Astrocyte (in vitro differentiated cells and primary cell): ENCODE measurements around the gene RCN2. TPM values are rescaled to one million over a fixed set of nuclear protein-coding genes. Genes with fewer than 3 reads are reported as not detected.

Source experiments
- DNase-seq: peaks from one replicate; pipeline ENCODE4 v3.0.0-alpha.2; 2010; ENCODE audit warnings: low read depth
- FAIRE-seq: peaks from 2 replicates; lab custom pipeline; 2011; peaks lifted over from hg19 to GRCh38; lab: Jason Lieb, UNC
- H2AFZ ChIP-seq: 2 replicates; pipeline ENCODE4 v1.6.0; 2012; ENCODE audit warnings: low read depth, low read length, inconsistent platforms
- H3K27ac ChIP-seq: 2 replicates; pipeline ENCODE4 v1.5.1; 2011; ENCODE audit warnings: low read depth, low read length, inconsistent platforms
- H3K27me3 ChIP-seq: 2 replicates; pipeline ENCODE4 v1.6.0; 2011; ENCODE audit warnings: low read length, inconsistent platforms; ENCODE audit not compliant: insufficient read depth
- H3K36me3 ChIP-seq: 2 replicates; pipeline ENCODE4 v1.5.1; 2011; ENCODE audit warnings: low read length, inconsistent platforms; ENCODE audit not compliant: insufficient read depth
- H3K4me1 ChIP-seq: 2 replicates; pipeline ENCODE4 v1.5.1; 2011; ENCODE audit warnings: low read length, inconsistent platforms; ENCODE audit not compliant: insufficient read depth
- H3K4me2 ChIP-seq: 2 replicates; pipeline ENCODE4 v1.6.0; 2012; ENCODE audit warnings: low read length, inconsistent platforms
- H3K4me3 ChIP-seq: 2 replicates; pipeline ENCODE4 v1.5.1; 2011; ENCODE audit warnings: low read depth, mild to moderate bottlenecking, low read length, inconsistent platforms; ENCODE audit not compliant: insufficient read depth
- H3K79me2 ChIP-seq: 2 replicates; pipeline ENCODE4 v1.6.0; 2012; ENCODE audit warnings: mild to moderate bottlenecking, low read length, inconsistent platforms; ENCODE audit not compliant: insufficient read depth
- H3K9ac ChIP-seq: 2 replicates; pipeline ENCODE4 v1.6.0; 2012; ENCODE audit warnings: mild to moderate bottlenecking, low read length, inconsistent platforms
- H3K9me3 ChIP-seq: 2 replicates; pipeline ENCODE4 v1.5.1; 2012; ENCODE audit warnings: low read depth, mild to moderate bottlenecking, low read length, inconsistent platforms; ENCODE audit not compliant: insufficient read depth
- H4K20me1 ChIP-seq: 2 replicates; pipeline ENCODE4 v1.6.0; 2012; ENCODE audit warnings: low read length, inconsistent platforms; ENCODE audit not compliant: insufficient read depth
- H3K27ac Mint-ChIP-seq: one replicate; pipeline ENCODE4 v1.8.0; 2021; ENCODE audit warnings: mild to moderate bottlenecking, mixed read lengths; ENCODE audit not compliant: unreplicated experiment
- H3K27me3 Mint-ChIP-seq: one replicate; pipeline ENCODE4 v1.8.0; 2021; ENCODE audit warnings: low read depth, mixed read lengths; ENCODE audit not compliant: unreplicated experiment
- H3K36me3 Mint-ChIP-seq: one replicate; pipeline ENCODE4 v1.8.0; 2021; ENCODE audit warnings: low read depth, mixed read lengths; ENCODE audit not compliant: unreplicated experiment
- H3K4me1 Mint-ChIP-seq: one replicate; pipeline ENCODE4 v1.8.0; 2021; ENCODE audit warnings: low read depth, mixed read lengths; ENCODE audit not compliant: unreplicated experiment
- H3K4me3 Mint-ChIP-seq: one replicate; pipeline ENCODE4 v1.8.0; 2021; ENCODE audit warnings: mild to moderate bottlenecking, moderate library complexity, mixed read lengths; ENCODE audit not compliant: unreplicated experiment
- H3K9me3 Mint-ChIP-seq: one replicate; pipeline ENCODE4 v1.8.0; 2021; ENCODE audit warnings: mild to moderate bottlenecking, mixed read lengths; ENCODE audit not compliant: unreplicated experiment
- EZH2 ChIP-seq: IDR thresholded peaks from 2 replicates; pipeline ENCODE4 v1.6.1; 2012; ENCODE audit warnings: mild to moderate bottlenecking, low read length, inconsistent platforms; ENCODE audit not compliant: insufficient read depth
- total RNA-seq: library from RNA; stranded (reverse); gene quantifications from 2 replicates; pipeline ENCODE4 v1.2.1, GENCODE V29; 2021
- TF ChIP-seq, protein P1 (sequence below): IDR thresholded peaks from 2 replicates; pipeline ENCODE4 v1.5.1; 2011; ENCODE audit warnings: low read depth, mild to moderate bottlenecking, inconsistent platforms, low read length, moderate library complexity; ENCODE audit not compliant: insufficient read depth

The RCN2 gene
- total RNA-seq, 1 donor from 2014 or later: 80.2 TPM

DNA sequence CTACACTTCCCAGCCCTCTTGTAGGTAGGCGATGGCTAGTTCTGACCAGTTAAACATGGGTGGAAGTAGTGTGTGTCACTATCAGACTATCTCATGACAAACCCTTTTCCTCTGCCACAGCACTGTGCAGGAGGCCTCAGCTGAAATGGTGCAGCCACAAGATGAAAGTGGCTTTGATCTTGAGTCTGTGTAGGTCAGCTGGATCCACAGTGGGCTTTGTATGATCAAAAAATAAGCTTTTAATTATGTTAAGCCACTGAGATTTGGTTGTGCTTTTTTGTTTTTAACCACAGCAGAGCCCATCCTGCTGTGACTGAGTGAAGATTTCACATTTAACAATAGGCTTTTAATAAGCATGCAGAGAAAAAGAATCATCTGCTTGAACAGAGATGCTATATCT is 19.7 kb downstream of the RCN2 start:
- Histone ChIP-seq H3K27ac (no peak overlapping the region), H3K27me3 (no peaks in the 10 kb centered on the region), H3K4me2 (no peak overlapping the region), H3K9me3 (no peaks in the 10 kb centered on the region), H3K9ac (no peak overlapping the region), H3K4me3 (no peak overlapping the region), H3K36me3 (peaks cover 9% of the 10 kb centered on the region), H2AFZ (no peak overlapping the region), H3K4me1 (no peaks in the 10 kb centered on the region), H4K20me1 (peaks cover 5% of the 10 kb centered on the region), H3K79me2 (no peaks in the 10 kb centered on the region)
- no peak for FAIRE-seq
- peaks cover 6% of the 10 kb centered on the region for H3K4me1 Mint-ChIP-seq
- TF ChIP-seq, protein P1, sequence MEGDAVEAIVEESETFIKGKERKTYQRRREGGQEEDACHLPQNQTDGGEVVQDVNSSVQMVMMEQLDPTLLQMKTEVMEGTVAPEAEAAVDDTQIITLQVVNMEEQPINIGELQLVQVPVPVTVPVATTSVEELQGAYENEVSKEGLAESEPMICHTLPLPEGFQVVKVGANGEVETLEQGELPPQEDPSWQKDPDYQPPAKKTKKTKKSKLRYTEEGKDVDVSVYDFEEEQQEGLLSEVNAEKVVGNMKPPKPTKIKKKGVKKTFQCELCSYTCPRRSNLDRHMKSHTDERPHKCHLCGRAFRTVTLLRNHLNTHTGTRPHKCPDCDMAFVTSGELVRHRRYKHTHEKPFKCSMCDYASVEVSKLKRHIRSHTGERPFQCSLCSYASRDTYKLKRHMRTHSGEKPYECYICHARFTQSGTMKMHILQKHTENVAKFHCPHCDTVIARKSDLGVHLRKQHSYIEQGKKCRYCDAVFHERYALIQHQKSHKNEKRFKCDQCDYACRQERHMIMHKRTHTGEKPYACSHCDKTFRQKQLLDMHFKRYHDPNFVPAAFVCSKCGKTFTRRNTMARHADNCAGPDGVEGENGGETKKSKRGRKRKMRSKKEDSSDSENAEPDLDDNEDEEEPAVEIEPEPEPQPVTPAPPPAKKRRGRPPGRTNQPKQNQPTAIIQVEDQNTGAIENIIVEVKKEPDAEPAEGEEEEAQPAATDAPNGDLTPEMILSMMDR: no peak
- no peak for TF ChIP-seq EZH2
- no peak for DNase-seq
- peaks cover 5% of the 10 kb centered on the region for H3K36me3 Mint-ChIP-seq
- no peaks in the 10 kb centered on the region for H3K27me3 Mint-ChIP-seq
- H3K27ac Mint-ChIP-seq: no peak overlapping the region
- no peak overlapping the region for H3K4me3 Mint-ChIP-seq
- H3K9me3 Mint-ChIP-seq: no peaks in the 10 kb centered on the region

DNA sequence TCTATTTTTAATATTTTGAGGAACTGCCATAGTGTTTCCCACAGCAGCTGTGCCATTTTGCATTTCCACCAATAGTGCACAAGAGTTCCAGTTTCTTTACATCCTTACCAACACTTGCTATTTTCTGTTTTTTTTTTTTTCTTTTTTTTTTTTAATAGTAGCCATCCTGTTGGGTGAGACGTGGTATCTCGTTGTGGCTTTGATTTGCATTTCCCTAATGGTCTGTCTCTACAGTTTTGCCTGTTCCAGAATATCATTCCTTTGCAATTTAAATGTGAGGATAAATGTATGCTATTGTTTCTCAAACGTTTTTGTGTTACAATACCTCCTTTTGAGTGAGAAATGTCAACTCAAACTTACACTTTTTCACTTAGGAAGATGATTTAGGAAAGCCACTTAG is 22.4 kb downstream of the RCN2 start:
- no peak overlapping the region for H3K4me3 ChIP-seq
- Mint-ChIP-seq H3K36me3 (no peaks in the 10 kb centered on the region), H3K4me1 (peaks cover 6% of the 10 kb centered on the region), H3K27me3 (no peaks in the 10 kb centered on the region), H3K27ac (no peak overlapping the region), H3K9me3 (no peaks in the 10 kb centered on the region), H3K4me3 (no peak overlapping the region)
- no peak overlapping the region for H3K27ac ChIP-seq
- no peak overlapping the region for H3K9ac ChIP-seq
- no peaks in the 10 kb centered on the region for H3K4me1 ChIP-seq
- no peak for TF ChIP-seq EZH2
- TF ChIP-seq, protein P1: no peak
- FAIRE-seq (no peak), DNase-seq (no peak)
- no peaks in the 10 kb centered on the region for H3K27me3 ChIP-seq
- H3K79me2 ChIP-seq: no peaks in the 10 kb centered on the region
- no peak overlapping the region for H2AFZ ChIP-seq
- H3K36me3 ChIP-seq: peaks cover 2% of the 10 kb centered on the region
- H4K20me1 ChIP-seq: no peaks in the 10 kb centered on the region
- H3K4me2 ChIP-seq: no peak overlapping the region
- no peaks in the 10 kb centered on the region for H3K9me3 ChIP-seq

DNA sequence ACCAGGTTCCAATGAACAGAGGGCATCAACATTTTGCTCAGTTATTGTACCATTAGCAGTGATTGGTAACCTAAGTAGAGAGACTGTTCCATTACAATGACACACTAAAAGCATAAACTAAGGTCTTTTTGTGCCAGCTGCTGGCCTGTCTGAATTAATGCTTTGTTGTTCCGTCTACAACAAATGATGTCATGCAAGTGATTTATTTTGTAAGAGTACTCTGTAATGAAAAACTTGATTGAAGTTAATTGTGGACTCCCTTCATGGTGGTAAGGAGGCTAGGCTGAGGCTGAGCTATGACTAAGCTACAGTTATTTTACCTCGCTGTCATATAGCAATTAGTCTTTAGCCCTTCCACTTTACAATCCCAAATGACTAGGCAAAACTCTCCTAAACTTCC is 23.2 kb downstream of the RCN2 start:
- DNase-seq: peak; percentile 36
- no peak overlapping the region for H3K27ac Mint-ChIP-seq
- Histone ChIP-seq H3K4me2 (no peak overlapping the region), H3K79me2 (no peaks in the 10 kb centered on the region), H3K9ac (no peak overlapping the region), H3K4me1 (no peaks in the 10 kb centered on the region), H3K36me3 (peaks cover 2% of the 10 kb centered on the region), H3K27me3 (no peaks in the 10 kb centered on the region), H3K4me3 (no peak overlapping the region), H3K9me3 (no peaks in the 10 kb centered on the region), H3K27ac (no peak overlapping the region), H2AFZ (no peak overlapping the region), H4K20me1 (no peaks in the 10 kb centered on the region)
- no peak for TF ChIP-seq EZH2
- TF ChIP-seq, protein P1: no peak
- H3K27me3 Mint-ChIP-seq: no peaks in the 10 kb centered on the region
- no peak overlapping the region for H3K4me3 Mint-ChIP-seq
- H3K36me3 Mint-ChIP-seq: no peaks in the 10 kb centered on the region
- H3K9me3 Mint-ChIP-seq: no peaks in the 10 kb centered on the region
- FAIRE-seq: no peak
- H3K4me1 Mint-ChIP-seq: peaks cover 6% of the 10 kb centered on the region
